Occipital lobe (tissue), 2 donors: Measurements from ENCODE around the gene PDE11A. TPM values are rescaled to one million over a fixed set of nuclear protein-coding genes. Genes with fewer than 3 reads are reported as not detected.
A peak's percentile ranks its signal among the peaks of the same experiment; 100 is the strongest.

Source experiments
- DNase-seq: peaks from one replicate; lab custom pipeline; 2025; lab: John Stamatoyannopoulos, UW
- total RNA-seq: library from RNA; depleted of rRNA; stranded (reverse); fragments of >200 nt; gene quantifications from one replicate; pipeline ENCODE4 v1.2.3, GENCODE V29; 2014

Gene PDE11A
- total RNA-seq, 1 donor from 2014 or later, result 1.7 TPM

GRCh38 chr2:177767768-177768167 is 304.8 kb downstream of the PDE11A start:
- DNase-seq, result no peak

GRCh38 chr2:177765698-177766097 is 306.9 kb downstream of the PDE11A start:
- no peak for DNase-seq

DNA sequence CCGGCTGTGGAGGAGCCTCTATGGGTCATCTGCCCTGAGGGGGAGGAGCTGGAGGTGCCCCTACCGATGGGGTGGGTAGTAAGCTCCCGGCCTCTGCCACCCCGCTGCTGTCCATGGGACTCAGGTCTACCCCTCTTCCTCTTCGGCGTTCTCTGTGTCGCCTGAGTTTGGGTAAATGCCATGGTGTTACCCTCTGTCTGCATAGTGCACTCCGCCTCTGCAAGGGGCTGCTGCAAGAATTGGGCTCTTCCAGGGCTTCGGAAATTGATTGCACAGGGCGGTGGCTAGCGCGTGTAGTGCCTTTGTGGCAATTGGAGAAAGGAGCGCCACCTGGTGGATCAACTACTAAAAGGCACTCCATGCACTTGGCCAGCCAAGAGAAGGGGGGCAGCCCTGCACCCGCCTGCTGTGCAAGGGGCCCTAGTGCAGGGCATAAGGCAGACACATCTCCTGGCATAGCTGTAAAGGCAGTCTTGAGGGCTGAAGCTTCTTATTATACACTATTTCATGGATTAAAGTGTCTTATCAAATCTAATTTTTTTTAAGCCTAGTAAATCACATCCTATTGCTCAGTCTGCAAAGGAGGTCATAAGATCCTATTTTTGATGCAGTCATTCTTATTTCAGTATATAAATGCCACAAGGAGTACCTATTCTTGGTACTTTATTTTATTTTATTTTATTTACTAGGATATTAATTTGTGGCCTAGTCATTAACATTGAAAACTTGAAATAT is 308.9 kb downstream of the PDE11A start:
- DNase-seq, result peak; percentile 10

DNA sequence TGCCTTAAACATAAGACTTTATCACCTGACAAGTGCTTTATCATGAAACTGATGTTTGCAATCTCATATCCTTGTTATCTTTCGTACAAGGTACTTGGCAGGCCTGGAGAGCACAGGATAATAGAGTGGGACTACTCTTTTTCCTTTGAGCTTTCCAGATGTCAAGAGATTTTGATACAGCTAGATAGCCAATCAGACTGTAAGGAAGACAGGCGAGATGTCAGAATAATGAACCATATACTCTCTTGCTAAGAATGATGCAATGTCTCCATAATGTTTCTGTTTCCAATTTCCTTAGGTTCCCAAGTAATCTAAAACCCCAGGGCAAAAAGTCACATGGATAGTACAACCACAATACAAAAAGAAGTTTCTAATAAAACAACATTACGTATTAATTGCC is 313.1 kb downstream of the PDE11A start:
- DNase-seq, result no peak

GRCh38 chr2:177758591-177759371 is 313.8 kb downstream of the PDE11A start:
- DNase-seq, result peak; percentile 38

DNA sequence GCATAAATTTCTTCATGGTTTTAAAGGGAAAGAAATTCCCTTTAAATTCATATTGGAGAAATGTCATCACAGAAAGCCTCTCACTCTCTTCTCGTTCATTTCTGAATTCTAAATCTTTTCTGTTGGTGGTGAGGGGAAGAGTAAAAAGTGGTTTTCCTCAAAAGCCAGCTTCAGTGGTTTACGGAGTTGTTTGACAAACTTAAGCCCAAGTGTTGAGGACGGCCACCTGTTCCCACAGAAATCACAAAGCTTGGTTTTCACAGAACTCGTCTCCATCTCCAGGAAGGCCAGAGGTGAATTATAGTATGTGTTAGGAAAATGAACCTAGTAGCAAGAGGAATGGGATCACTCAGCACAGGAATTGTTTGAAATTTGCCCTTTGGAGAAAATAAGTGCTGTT is 316.2 kb downstream of the PDE11A start:
- no peak for DNase-seq

GRCh38 chr2:177754492-177754873 is 318.1 kb downstream of the PDE11A start:
- no peak for DNase-seq

GRCh38 chr2:177753682-177754491 is 318.7 kb downstream of the PDE11A start:
- DNase-seq, result peak; percentile 36

- DNase-seq, result no peak
Observed at GRCh38 chr2:177748360-177748759, 324.2 kb downstream of the PDE11A start.

DNA sequence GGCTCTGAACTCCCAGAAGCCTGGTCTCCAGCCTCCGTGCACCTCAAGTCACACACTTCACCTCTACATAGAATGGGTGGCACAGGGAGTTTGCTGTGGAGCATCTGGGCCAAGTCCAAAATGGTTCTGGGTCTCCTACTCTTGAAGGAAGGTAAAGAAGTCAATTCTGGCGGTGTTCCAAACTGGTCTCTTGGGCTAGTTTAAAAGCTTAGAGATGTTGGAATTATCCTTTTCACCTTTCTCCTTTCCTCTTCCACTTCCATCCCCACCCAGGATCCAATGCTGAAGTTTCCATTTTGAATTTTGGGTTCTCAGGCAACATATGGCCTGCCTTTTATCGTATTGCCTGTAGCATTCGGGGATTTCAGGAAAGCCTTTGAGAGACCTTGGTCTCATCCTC is 325.2 kb downstream of the PDE11A start:
- DNase-seq, result no peak

DNA sequence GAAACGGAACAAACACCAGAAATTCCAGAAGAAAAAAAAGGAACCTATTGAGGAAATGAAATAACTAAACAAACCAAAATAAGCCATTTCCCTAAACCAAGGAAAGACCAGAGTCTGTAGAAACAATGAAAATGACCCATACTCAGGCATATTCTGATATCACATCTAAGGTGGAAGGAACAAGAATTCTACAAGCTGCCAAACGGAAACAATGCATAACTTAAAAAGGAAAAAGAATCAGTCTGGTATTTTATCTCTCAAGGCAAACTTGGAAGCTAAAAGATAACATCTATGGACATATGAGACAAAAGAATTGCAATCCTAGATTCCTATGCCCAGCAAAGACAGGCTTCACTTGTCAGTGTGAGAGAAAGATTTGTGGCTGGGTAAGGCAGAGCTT is 326.2 kb downstream of the PDE11A start:
- DNase-seq, result no peak

GRCh38 chr2:177745531-177745930 is 327.0 kb downstream of the PDE11A start:
- no peak for DNase-seq

- no peak for DNase-seq
Observed at GRCh38 chr2:177742851-177743250, 329.7 kb downstream of the PDE11A start.

DNA sequence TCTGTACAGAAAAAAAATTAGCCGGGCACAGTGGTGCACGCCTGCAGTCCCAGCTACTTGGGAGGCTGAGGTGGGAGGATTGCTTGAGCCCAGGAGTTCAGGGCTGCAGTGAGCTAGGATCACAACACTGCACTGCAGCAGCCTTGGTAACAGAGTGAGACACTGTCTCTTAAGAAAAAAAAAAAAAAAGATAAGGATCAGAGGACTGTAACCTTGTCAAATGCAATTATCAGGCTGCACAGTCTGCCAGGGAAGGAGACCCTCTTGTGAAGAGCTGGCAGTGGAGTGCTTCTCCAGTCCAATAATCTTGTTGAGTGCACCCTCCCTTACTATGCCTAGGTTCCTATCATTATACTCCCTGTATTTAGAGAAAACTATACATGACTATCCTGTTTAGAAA is 330.7 kb downstream of the PDE11A start:
- no peak for DNase-seq

DNA sequence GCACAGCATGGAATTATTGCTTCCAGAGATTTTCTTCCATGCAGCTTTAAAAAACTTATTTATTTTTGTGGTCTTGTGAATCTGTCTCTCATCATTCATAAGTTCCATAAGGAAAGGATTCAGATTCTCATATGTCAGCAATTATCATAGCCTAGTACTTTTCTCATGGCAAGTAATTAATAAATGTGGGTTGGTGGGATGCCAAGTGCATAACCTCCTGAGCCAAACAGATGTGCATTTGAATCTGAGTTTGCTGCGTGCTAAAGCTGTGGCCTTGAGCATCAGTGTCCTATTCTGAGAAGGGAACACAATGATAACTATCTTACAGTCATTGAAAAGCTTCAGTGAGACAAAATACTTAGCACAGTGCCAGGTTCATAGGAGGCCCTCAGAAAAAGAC is 331.9 kb downstream of the PDE11A start:
- DNase-seq, result no peak

- no peak for DNase-seq
Observed at GRCh38 chr2:177738461-177739235, 333.9 kb downstream of the PDE11A start.

DNA sequence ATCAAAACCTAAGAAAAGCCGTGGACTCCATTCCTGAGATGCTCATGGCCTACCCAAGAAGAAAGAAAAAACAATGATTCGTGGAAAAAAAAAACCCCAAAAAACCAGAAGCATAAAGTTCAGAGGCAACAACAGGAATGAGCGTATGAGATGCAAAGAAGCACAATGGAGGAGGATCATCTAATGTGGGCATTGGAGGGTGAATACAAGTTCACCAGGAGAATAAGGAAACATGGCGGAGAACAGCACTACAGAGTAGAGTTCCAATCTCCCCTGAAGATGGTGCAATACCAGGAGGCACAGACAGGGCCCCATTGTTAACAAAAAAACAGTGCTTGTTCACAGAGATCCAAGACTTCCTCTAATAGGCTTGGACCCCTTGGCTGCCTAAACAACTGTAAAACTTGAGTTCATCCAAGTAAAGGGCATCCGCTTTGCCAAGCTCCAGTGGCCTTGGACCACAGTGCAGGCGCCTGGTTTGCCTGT is 337.2 kb downstream of the PDE11A start:
- no peak for DNase-seq

GRCh38 chr2:177733322-177733855 is 339.2 kb downstream of the PDE11A start:
- DNase-seq, result no peak

DNA sequence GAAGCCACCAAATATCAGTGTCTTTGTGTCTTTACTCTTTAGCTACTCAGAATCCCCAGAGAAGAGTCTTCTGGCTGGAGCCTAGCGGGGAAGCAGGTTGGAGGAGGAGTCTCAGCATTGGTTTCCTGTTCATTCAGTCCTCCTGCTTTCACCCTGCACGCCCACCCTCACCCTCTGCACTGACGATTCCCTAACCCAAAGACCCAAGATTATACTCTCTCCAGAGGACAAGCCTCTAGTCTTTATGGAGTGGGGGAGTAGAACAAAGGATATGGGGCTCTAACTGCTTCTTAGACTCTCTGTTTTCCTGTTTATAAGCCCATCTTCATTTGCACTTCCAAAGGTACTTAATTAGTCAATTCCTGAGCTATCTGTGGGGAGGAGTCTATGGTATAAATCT is 341.2 kb downstream of the PDE11A start:
- DNase-seq, result no peak

DNA sequence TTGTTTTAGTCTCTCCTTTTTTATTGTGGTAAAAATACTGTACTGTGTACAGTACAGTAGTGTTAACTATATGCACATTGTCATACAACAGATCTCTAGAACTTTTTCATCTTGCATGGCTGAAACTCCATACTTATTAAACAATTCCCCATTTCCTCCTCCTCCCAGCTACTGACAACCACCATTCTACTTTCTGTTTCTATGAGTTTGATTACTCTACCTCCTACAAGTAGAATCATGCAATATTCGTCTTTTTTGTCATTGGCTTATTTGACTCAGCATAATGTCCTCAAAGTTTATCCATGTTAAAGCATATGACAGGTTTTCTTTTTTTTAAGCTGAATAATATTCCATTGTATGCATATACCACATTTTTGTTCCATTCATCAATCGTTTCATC is 341.8 kb downstream of the PDE11A start:
- DNase-seq, result no peak

- no peak for DNase-seq
Observed at GRCh38 chr2:177730363-177730762, 342.2 kb downstream of the PDE11A start.
